GM12864 (cell line): Measurements from ENCODE around the gene HIGD1B.

Experiments used
- DNase-seq: peaks from one replicate; pipeline ENCODE4 v3.0.0-alpha.2; 2011; ENCODE audit warnings: low read depth
- H3K4me3 ChIP-seq: 2 replicates; pipeline ENCODE4 v1.5.1; 2011; ENCODE audit warnings: mild to moderate bottlenecking, low read depth, low read length, control low read depth
- CTCF ChIP-seq: IDR thresholded peaks from 2 replicates; pipeline ENCODE4 v1.5.1; 2011; ENCODE audit warnings: low read depth, mild to moderate bottlenecking, moderate library complexity, low read length, control low read depth, inconsistent platforms; ENCODE audit errors: missing control alignments

The HIGD1B gene

DNA sequence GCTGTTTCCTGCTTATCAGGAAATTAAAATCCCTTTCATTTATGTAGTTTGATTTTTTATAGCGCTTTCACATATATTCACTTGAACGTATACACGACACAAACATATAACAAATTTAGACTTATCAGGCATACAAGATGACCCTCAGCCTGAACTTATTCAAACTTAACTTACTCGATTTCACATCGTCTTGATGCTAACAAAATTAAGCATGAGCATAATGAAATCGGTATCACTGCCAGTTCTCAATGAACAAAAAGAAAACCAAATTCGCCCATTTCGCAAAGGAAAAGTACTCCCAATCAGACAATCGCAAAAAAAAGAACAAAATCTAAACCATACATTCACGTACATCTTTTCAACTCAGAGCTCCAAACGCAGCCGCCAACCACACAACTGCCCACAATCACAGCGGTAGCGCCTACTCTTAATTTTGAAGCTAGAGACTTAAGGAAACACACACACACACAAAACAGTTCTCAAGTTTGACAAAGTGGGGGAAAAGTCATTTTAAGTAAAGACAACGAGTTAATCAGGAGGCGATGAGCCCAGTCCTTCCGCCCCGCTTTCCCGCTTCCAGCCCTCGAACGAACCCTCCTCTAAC, 18.7 kb upstream of the HIGD1B start:
- H3K4me3 ChIP-seq, result peak overlapping the region; percentile 54
- no peak for TF ChIP-seq CTCF
- no peak for DNase-seq

DNA sequence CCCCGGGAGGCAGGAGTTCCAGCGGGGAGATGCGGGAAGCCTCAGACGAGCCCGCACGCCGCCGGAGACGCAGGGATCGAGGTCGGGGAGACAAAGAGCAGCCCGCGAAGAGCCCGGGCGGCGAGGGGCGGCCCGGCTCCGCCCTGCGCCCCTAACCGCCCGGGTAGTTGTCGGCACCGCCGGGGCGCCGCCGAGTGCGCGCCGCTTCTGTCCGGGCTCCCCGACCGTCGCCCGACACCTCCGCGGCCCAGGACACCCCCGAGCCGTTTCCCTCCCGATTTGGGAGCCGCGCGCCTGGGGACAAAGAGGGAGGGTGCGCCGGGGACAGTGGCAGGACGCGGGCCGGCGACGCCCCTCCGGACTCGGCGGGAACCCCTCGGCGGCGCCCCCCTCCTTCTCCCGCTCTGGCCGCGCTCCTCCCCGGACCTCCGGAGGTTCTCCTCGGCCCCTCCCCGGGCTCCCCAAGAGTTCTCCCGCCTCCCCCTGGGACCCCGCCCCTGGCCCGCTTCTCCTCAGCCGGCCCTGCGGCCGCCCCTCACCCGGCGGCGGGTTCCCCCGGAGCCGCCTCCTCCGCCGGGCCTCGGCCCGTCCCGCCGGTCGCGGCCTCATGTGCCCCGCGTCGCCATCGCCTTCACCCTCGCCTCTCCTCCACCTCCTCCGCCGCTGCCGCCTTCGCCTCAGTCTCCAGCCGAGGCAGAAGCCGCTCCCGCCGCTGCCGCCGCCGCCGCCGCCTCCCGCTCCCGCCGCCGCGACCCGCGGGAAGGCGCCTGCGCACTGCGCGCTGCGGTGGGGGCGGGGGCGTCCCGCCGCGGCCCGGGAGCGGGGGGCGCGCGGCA, 17.9 kb upstream of the HIGD1B start, which contains the start of gene GJC1:
GJC1 (minus strand) TSS at position 765 of the 836 bp plus-strand sequence. CDS start 24,470 bp downstream, outside the sequence.
- no peak for DNase-seq
- H3K4me3 ChIP-seq, result peak within 1 kb of the TSS; percentile 54
- no peak for TF ChIP-seq CTCF

DNA sequence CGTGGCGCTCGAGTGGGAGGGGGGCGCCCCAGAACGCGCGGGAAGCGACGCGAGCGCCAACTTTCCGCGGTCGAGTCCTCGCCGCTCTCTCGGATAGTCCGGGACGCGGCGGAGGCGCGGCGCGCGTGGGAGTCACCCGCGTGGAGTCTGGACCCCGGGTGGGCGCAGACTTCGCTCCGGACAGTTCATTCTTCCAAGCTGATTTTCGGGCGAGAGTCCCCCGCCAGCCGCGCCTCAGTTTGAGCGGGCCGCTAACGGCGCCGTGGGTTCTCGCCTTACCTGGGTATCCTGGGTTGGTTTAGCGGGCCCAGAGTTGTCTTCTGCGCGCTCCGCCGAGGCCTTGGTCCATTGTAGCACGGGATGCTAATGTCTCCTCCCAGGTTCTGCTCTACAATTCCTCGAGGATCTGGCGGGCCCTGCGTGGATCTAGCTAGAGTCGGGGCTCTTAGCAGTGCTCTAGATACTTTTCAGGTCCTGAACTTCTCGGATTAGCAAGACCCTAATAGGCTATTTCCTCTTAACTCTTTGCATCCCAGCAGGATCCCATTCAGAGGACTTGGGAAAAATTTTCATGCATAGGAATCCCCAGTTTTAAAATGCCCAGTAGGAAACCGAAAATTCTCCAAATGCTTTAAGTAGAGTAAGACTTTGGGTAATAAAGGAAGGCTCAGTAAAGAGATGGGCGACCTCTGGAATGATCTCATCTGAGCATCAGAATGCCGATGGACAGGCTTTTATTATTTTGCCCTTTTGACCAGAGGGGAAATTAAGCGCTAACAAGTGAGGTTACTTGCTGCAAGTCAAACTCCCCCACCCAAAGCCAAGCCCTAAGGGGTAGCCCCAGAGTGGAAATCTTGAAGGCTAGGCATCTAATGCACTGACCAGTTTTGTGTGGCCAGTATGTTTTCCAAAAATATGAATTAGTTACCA, 17.1 kb upstream of the HIGD1B start:
- TF ChIP-seq CTCF, result no peak
- peak overlapping the region; percentile 54 for H3K4me3 ChIP-seq
- DNase-seq, result no peak

- TF ChIP-seq CTCF, result no peak
- no peak overlapping the region for H3K4me3 ChIP-seq
- DNase-seq, result no peak
These were observed 16.3 kb upstream of the HIGD1B start for GRCh38 chr17:44831371-44831770.

DNA sequence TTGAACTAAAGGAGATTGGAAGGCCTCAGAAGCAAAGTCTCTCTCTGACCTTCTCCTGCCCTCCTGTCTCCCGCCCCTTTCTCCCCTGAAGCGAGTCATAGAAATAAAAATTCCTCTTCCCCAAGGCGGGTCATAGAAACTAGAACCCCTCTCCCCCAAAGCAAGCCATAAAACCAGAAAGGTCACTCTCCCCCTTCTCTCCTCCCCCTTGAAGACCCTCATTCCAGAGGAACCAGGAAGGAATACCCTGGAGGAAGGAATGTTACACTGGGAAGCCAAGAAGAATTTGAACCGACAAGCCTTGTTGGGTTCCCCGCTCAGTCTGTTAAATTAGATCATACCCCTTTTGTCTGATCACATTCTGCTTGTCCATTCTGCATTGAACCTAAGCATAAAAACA, 14.9 kb upstream of the HIGD1B start:
- H3K4me3 ChIP-seq, result no peak overlapping the region
- DNase-seq, result no peak
- no peak for TF ChIP-seq CTCF

- DNase-seq, result no peak
- H3K4me3 ChIP-seq, result no peak overlapping the region
- no peak for TF ChIP-seq CTCF
These were observed 10.5 kb upstream of the HIGD1B start for GRCh38 chr17:44837196-44837595.
